Epithelial cell of esophagus (primary cell): ENCODE measurements around the gene RNF26.

ENCODE experiments used
- DNase-seq: peaks from one replicate; pipeline ENCODE4 v3.0.0; 2010; ENCODE audit warnings: low read depth
- H3K4me3 ChIP-seq: 2 replicates; pipeline ENCODE4 v1.5.1; 2011; ENCODE audit warnings: mild to moderate bottlenecking, low read length, control low read depth
- CTCF ChIP-seq: IDR thresholded peaks from 2 replicates; pipeline ENCODE4 v1.5.1; 2011; ENCODE audit warnings: low read depth, mild to moderate bottlenecking, low read length, control low read depth, inconsistent platforms; ENCODE audit not compliant: insufficient read depth; ENCODE audit errors: missing control alignments

RNF26 gene

GRCh38 chr11:119384332-119384731, 50.0 kb downstream of the RNF26 start:
- no peak for DNase-seq
- TF ChIP-seq CTCF, result no peak
- H3K4me3 ChIP-seq, result no peak overlapping the region
